ENCODE results near the gene NOL12.

DNA sequence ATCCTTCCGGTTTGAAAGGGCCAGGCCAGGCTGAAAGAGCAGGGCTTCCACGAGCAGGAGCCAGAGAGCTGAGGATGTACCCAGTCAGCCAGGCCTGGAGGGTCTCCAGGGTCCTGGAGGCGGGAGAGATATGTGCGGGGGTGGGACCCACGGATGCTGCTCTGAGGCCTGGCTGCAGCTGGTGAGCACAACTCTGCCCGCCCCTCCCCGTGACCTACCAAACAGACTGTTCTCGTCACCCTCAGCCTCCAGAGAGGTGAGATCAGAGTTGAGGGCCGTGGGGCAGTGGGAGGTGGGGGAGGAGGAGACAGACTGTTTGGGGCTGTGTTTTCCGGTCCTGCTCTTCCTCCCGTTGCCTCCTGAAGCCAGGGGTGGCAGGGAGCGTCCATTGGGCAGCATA, 52.9 kb downstream of the NOL12 start:
- TF ChIP-seq CTCF (IDR thresholded peaks at IDR 0.05) (no peak), EZH2 (IDR thresholded peaks at IDR 0.05) (no peak), EZH2phosphoT487 (IDR thresholded peaks at IDR 0.05) (no peak)

Data from neural progenitor cell (in vitro differentiated cells).